HG03442 (cell line): ENCODE data around the gene UQCR10.

Experiments used
- ATAC-seq: cut with Tn5 transposase; IDR thresholded peaks from one replicate; pipeline ENCODE4 v1.9.1; 2021; ENCODE audit warnings: mild to moderate bottlenecking, moderate library complexity; ENCODE audit not compliant: unreplicated experiment

The UQCR10 gene

DNA sequence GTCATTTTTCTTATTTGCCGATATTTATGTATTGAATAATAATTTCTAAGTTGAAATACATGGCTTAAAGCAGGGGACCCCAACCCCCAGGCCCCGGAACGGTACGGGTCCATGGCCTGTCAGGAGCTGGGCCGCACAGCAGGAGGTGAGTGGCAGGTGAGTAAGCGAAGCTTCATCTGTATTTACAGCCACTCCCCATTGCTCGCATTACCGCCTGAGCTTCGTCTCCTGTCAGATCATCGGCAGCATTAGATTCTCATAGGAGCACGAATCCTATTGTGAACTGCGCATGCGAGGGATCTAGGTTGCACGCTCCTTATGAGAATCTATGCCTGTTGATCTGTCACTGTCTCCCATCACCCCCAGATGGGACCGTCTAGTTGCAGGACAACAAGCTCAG is 4.9 kb upstream of the UQCR10 start:
- ATAC-seq: no peak

DNA sequence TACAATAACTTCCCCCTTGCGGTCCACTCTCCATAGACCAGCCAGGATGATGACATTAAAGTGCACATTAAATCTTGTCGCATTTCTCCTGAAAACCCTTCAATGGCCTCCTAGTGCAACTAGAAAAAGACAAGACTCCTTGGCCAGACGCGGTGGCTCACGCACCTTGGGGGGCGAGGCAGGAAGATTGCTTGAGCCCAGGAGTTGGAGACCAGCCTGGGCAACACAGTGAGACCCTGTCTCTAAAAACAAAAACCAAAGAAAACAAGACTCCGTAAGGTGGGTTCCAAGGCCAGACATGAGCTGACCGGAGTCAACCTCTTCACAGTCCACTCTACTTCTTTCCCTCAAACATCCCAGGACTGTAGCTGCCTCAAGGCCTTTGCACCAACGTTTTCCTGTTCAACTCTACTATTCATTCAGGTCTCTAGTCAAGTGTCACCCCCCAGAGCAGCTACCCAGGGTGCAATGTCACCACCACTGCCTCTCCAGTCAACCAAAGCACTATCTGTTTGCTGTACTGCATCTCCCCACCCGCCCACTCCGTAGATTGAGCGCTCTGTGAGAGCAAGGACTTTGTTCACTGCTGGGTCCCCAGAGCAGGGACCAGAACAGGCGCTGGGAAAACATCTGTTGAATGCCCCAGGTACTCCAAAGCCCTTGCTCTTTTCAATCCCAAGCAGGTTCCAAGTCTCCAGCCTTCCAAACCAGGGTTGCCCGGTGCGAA is 1.1 kb upstream of the UQCR10 start:
- ATAC-seq: no peak

DNA sequence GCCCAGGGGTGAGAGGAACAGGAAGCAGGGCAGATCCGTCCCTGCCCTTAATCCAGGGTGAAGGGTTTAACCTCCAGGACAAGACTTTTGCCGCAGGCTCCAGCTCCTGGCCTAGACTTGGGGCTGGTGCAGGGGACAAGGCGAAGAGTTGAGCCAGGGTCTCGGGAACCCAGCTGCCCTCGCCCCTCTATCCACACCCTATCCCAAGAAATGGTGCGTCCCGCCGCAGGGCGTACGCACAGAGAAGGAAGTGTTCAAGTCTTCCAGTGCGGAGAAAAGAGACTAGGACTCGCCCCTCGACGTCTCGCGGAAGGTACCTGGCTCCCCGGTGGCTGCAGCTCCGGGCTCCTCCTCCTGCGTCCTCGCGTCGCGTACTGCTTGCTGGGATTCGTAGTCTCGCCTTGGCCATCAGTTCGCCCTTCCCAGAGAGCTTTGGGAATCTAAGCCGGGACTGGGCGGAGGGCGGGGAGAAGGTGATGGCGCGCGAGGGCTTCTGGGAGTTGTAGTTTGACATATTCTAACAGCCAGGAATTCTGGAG is 468 bp upstream of the UQCR10 start, which contains the start of gene ZMAT5:
TSS of gene ZMAT5 (minus strand) at position 376 of the 539 bp plus-strand sequence. CDS start 18,463 bp downstream, outside the sequence.
- ATAC-seq: peak; percentile 87

DNA sequence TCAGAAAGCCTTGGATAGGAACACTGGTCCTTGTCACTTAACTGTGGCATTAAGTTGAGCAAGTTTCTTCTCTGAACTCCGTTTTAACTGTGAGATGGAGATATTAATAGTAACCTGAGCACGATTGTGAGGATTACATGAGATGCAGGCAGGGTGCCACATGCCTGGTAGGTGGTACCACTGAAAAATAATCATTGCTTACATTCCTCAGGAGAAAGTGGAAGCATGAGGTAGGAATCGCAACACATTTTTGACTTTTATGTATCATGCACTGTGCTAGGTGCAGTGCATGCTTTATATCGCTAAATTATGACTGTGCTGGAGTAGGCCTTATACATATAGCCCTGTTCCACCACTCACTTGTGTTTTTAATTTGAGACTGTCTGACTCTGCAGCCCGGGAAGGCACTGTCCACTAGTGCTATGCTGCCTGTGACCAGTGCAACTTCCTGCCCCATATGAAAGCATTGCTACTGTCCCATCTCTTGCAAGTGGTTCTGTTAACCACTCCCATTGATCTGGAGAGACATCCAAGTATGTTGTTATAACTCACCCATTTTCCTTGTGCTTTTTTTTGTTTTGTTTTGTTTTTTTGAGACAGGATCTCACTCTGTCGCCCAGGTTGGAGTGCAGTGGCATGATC is 1.0 kb downstream of the UQCR10 start:
- no peak for ATAC-seq

DNA sequence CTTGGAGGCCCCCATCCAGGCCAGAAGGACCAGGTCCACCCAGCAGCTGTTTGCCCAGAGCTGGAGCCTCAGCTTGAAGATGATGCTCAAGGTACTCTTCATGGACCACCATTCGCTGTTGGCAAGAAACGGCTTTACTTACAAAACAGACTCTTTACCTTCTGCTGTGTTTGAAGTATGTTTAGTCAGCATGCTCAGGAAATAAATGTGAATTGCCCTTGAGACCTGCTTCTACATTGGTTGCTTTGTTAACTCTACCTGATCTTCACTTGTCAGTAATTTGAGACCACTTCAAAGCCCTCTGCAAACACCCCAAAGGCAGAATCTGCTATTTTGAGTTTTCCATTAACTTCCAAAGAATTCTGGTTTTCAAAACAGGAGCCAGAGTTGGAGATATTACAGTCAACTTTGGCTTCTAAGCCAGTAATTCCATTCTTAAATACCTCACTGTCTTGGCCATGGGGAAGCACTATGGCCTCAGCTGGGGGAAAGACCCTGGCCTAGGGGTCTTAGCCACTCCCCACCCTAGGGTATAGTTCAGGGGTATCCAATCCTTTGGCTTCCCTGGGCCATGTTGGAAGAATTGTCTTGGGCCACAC is 2.7 kb downstream of the UQCR10 start:
- ATAC-seq: no peak

DNA sequence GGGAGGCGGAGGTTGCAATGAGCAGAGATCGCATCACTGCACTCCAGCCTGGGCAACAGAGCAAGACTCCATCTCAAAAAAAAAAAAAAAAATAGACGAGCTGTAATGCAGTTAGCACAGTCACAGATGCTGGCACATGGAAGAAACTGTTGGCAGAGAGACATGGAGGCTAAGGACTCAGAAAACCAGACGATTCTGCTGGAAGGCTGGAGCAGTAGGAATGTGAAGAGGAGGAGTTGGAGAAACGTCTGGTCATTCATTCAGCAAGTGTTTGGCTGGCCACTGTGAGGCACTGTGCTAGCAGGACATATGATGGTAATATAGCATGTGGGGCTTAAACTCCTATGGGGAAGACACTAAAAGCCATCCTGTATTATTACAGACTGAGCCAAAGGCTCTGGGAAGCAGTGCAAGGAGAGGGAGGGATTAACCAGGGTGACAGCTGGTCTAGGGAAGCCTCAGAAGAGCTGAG is 5.0 kb downstream of the UQCR10 start:
- no peak for ATAC-seq

DNA sequence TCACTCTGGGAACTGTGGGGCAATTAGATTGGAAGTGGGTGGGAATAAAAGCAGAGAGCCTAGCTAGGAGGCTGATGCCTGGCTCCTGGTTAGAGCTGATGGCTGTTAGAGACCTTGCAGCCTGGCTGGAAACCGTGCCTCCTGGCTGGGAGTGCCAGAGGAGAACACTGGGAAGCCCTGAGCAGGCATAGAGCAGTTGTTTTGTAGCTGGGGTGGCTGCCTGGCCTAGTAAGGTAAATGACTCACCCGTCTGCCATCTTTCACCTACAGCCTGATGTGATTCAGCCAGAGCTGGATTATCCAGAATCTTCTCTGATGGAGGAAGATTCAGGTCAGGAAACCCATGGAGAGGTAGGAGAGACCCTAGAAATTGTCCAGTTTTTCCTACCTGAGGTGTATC is 6.1 kb downstream of the UQCR10 start:
- no peak for ATAC-seq

DNA sequence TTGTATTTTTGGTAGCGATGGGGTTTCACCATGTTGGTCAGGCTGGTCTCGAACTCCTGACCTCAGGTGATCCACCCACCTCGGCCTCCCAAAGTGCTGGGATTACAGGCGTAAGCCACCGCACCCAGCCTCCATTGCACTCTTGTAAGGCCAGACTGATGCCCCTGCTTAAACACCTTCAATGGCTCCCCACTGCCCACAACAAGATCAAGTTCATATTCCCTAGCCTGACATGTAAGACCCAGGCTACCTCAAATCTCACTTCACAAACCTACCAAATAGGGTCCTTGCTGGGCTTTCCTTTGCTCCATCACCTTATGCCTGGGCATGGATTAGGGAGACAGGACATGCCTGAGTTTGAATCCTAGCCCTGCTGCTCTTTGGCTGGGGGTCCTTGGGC is 13.1 kb downstream of the UQCR10 start:
- no peak for ATAC-seq

DNA sequence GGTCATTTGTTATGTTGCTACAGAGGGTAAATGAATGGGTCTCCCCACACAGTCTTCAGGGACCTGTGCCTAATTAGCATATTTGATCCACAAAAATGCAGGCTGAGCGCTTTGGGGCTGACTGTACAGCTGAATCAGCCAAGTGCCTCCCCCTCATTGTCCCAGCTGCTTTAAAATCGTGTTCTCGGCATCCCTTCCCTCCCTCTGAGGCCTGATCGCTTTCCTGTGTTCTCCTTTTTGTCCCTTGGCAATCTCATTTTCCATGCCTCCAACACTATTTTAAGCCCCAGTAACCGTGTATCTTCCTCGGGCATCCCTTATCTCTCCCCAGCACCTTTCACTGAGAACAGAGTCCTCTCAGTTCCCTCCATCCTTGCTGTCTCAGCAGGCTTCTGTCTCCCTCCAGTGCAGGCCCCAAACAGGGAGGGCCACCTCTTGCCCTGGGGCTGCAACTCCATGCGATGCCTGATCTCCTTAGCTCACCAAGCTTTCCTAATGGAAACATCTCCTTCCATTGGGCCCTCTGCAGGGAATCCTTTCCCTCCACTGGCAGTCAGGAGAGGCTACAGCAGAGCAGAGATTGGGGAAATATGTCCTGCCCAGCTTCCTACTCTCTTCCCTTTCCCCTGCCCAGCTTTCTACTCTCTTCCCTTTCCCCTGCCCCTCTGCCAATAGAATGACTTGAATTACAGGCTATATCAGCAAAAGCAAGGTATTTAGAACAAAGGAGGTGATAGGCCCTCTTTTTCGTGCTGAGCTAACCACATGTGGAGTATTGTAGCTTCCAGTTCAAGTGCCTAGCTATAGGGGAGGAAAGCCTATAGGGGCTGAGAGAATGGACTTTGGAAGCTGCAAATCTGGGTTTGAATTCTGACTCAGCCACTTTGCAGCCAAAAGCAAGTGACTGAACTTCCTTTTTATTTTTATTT is 13.8 kb downstream of the UQCR10 start:
- no peak for ATAC-seq

DNA sequence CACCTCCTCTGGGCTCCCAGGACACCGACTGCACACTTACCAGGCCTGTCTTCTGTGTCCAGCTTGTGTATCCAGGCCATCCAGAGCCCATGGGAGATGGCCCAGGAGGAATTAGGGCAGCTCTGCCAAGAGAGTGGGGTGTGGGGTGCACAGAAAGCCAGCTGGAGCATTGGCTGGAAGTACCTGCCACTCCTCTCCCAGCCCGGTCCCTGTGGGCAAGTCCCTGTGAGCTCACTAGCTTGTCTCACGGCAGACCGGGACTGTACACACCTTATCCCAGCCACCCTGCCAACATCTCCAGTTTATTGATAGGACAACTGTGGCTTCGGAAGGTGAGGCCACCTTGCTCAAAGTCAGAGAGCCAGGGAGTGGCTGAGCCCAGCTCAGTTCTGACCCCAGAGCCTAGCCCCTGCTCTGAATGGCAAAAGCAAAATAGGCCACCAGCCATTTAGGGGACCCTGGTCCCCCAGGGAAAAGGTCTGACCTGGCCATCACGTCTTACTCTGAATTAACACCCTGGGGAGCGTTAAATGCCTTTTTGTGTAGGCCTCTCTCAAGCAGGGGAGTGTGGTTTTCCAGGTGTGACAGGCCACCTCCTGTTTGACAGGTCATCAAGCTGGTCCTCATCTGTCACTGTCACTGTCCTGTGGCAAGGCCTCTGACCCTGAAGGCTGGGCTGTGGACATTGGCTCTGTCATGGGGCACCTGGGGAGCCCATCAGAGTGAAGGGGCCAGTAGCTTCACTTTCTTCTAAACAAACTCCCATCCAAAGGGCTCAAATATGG is 15.1 kb downstream of the UQCR10 start:
- no peak for ATAC-seq

DNA sequence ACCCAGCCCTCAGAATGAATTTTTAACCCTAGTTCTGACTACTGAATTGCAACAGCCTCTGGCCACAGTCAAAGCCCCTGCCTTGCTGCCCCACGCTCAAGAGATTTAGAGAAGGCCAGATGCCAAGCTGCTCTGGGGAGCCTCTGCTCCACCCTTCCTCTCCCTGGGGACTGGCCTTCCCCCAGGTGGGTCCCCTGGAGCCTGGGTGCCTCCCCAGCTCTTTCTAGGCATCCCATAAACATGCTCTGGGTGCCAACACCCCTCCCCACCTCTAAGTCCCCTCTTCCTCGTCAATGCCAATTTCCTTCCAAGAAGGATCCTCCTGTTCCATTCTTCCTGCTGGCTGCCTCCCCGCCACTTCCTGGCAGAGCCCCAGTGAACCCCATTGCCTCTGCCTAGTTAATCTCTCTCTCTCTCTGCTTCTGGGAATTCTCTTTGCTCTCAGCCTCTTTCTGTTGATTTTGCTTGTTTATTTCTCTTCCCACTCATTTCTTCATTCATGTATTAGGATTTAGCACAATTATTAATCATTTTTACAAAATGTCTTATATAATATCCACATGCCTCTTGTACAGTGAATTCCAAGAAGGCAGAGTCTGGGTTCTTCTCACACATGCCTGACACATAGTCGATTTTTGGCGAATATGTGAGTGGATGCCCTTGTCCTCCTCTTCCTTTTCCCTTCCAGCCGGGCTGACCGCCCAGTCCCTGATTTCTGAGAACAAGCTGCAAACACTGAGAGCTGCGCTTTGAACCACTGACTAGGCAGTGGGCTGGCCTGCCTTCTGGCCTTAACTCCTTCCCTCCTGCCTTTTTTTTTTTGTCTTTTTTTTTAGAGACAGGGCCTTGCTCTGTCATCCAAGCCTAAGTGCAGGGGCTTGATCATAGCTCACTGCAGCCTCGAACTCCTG is 17.5 kb downstream of the UQCR10 start:
- ATAC-seq: no peak

DNA sequence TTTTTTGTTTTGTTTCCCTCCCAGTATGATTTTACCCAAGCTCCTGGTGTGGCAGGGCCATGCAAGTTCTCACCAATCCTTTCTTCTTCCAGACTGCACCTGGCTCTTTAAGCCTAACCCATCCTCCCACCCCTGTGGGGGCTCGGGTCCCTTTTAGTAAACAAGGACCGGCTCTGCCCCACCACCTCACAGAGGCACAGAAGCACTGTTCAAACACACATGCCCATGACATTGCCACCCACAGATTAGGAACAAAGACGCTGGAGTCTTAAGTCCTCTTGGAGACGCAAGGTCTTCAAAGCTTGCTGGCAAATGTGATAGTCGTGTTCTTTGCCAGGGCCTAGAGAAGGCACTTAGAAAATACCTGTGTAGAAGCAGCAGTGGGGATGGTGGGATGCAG is 18.9 kb downstream of the UQCR10 start:
- ATAC-seq: no peak

DNA sequence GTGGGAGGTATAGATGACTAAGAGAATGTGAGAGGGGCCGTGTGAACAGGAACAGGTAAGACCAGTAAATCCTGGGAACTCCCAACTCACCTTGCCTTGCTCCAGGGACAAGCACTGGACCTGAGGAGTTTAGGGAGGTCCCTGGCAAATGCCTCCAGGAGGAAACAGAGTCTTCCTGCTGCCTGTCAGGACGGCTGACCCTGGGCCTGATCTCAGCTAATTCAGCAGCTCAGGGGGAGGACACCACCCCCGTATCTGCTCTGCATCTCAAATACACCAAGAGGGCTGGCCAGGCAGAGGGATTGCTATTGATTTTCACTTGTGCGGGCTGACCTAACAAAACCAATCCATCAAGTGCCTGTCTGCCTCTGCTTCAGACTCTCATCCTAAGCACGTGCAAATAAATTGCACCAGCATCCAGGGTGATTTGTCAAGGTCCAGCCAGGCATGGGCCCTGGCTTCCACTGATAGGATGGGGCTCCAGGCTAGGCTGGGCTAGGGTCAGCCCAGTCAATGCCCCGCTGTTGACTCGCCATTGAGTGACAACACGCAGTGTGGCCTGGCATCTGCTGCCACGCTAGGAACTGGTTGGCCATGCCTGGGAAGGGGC is 20.3 kb downstream of the UQCR10 start:
- no peak for ATAC-seq

DNA sequence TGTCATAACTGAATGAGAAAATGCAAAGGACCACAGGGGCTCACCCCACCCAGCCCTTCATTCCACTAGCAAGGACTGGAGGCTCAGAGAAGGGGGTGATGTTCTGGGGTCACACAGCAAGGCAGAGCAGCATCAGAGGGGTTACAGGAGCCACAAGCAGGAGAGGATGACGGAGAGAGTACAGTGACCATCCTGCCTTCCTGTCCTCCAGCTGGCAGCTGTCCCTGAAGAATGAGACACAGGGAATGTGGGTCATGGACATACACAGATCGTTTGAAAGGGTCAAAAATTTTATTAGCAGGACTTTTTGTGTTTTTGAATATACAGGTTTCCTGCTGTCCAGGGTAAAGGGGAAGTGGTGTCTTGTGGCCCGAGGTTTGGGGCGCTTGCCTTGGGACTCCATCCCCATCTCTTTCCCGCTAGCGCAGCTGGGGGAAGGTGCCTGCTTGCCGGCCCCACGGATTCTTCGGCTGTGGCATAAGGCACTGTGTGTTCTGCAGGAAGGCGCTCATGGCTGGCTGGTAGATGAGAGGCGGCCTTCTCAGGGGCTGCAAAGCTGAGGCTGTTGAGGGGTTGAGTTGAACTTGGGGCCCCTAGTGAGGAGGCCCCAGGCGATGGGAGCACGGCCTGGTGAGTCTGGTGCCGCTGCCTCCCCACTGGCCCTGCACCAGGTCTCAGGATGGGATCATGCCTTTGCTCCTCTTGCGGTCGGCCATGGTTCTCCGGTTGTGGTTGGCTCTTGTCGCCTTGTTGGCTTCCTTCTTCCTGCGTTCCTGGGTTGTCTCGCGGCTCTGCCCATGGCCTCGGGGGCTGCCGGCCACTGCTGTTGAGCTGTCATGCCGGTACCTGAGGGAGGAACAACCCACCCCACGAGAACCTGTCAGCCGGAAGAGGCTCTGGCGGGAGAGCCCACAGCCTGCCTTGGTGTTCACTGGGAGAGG is 21.4 kb downstream of the UQCR10 start:
- ATAC-seq: no peak

DNA sequence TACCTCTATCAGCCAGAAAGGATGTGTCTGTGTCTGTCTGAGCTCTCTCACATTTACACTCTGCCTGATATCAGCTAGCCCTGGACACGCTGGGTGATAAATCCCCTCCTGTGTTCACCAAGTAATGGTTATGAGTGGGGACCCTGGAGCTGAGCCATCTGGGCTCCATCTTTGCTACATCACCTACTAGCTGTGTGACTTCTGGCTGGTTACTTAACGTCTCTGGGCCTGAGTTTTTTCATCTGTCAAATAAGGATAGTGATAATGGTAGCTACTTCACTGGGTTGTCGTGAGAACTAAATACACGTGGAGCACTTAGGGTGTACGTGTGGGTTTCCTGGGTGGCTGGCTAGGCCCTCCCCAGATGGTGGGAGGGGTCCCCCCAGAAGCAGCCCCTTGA is 22.9 kb downstream of the UQCR10 start:
- no peak for ATAC-seq

DNA sequence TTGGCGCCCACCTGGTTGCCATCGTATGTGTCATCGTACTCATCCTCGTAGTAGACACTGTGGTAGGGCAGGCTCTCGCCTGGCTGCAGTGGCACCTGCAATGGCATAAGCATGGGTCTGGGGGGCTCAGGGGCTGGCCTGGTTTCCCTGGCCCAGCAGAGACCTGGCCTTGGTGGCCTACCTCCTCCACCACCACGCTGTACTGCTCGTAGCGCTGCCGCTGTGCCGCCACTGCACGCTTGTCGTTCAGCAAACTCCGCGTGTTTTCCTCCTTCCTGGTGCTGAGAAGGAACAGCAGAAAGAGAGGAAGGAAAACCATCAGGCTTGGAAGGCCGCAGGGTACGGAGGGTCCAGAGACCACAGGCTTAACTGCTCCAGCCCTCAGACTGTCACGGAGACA is 26.2 kb downstream of the UQCR10 start:
- ATAC-seq: no peak

DNA sequence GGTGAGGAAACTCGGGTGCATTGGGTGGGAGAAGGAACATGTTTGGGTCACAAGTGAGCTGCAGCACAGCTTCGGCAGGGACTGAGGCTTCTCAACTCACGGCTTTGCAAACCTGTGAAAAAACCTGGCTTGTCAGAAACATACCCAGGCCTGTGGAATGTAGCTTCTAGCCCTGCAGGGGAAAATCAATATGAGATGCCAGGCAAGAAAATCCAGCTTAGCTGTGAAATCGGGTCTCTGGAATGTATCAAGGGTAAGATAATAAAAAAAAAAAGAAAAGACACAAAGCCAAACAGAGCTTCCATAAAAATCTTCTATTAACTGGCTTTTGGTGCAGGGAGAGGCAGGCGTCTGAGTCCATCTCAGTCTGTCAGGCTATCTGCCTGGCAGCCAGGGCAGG is 28.5 kb downstream of the UQCR10 start:
- no peak for ATAC-seq
